HG03571 (cell line): ENCODE measurements around the gene OTX2.

ENCODE experiments used
- ATAC-seq: cut with Tn5 transposase; IDR thresholded peaks from one replicate; pipeline ENCODE4 v1.9.1; 2021; ENCODE audit not compliant: unreplicated experiment

Gene OTX2

DNA sequence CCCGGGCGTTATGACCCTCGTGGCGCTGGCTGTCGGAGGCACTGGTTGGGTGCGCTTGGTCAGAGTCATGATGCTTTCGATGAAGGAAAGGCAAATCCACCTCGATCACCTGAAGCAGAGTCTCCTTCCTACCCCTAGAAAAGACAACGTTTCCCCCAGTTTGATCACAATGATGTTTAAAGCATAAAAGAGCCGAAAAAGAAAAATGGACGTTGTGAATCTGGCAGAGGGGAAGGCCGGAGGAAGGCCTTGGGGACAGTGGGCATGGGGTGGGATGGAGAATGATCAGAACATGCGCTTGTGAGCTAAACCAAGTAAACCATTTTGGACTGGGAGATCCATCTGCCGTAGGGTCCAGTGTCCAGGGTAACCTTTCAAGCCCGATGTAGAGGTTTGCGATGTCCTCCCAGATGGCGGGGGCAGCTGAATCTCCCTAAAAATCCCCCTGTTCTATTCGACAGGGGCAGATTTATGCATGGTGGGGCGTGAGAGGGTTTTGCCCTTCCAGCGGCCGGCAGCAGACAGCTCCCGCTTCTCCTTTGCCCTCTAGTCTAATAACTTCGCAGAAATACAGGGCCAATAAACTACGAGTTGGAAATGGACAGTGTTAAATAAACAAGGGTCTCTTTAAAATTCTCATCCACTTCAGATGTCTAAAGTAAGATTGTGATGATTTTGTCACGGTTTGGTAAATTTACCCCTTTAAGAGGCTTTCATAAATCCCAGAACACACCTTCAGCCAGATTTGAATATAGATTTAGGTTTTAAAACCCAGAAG is 2.3 kb upstream of the OTX2 start:
- ATAC-seq = no peak

DNA sequence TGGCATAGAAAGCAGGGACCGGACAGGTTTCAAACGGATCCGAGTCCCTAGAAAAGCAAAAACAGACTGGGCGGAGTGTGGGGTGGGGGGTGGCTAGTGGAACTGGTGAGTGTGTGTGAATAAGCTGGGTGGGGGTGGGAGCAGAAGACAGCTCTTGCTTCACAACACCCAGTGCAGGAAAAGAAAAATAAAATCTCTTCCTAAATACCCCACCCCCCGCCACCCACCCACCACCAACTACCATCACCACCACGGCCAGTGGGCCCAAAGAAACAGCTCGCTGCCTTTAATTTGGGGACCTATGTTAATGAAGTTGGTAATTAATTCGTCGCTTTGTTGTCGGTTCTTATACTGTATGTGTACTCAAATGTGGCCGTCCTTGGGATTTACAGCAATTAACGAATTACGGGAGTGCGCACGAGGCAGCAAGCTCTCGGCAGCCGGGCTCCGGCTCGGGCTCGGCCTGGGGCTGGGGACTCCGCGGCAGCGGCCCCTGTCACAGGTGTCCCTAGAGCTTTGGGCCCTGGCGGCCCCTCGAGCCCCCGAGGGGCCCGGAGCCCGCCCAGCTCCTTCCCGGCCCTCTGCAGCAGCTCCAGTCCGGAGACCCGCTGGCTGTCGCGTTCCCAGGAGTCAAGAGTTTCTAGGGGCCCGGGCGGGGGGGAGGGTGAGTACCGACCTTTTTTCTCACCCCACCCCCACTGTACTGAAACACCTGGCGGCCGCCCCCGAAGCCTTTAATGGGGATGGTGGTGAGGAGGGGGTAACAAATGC is 1.5 kb upstream of the OTX2 start:
- ATAC-seq = no peak

DNA sequence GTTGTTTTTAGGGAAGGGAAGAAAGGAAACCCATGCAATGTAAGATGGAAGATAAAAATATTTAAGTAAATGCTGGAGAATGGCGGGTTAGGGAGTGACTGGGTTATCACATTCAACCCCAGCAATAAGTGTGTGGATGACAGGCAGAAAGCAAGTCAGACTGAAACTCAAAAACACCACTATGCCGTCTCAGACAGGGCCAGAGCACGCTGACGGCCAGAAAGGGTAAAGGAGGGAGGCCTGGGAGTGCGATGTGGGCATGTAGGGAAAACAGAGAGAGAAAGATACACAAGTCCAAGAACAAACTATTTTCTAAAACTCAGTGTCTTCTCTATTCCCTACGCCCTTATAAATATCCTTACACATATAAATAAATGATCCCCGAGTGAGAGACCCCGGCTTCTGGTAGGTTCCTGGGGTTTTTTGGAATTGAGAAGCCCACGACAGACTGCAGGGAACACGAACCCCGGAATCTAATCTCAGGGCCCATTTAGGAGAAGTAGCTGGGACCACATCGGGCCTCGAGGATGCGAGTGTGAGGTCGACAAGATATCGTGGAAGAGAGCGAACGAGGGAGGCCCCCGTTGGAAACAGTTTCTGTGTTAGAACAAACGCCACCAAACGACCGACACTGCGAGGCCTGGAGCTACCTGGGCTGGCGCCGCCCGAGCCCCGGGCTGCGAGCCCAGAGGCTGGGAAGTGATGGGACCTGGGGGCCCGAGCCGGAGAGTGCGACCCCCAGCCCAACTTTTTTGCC is 735 bp upstream of the OTX2 start:
- no peak for ATAC-seq

DNA sequence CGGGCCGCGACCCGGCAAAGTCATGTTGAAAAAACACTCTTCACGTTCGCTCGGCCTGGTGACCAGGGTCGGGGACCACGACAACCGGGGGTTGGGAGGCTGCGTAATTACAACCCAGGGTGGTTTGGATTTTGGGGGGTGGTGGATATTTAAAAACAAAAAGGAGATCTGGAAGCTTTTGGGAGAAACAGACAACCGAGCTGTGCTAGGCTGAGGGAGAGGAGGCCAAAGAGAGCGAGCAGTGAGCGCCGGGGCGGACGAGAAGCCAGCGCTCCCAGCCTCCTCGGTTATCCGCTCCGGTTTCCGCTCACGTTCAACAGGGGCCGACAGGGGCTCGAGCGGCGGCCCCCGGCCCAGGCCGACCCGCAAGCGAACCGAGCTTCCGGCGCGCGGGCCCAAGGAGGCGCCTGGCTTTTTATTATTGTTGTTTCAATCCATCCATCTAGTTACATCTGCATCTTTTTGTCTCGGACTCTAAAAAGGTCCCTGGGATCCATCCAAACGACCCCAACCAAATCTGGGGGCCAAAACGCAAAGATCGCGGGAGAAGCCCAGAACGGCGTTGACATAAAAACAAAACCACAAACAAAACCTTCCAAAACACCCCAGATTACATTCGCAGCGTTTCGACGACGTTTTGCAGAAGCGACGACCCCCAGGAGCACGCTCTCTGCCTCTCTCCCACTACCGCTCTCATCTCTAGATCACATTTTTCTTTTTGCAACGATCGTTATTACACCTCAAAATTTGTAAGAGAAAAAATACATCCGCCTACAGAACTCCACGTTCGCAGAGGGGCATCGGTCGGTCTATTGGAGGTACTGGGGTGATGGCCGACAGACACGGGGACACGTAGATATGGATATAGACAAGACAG is 771 bp downstream of the OTX2 start:
- ATAC-seq = no peak

DNA sequence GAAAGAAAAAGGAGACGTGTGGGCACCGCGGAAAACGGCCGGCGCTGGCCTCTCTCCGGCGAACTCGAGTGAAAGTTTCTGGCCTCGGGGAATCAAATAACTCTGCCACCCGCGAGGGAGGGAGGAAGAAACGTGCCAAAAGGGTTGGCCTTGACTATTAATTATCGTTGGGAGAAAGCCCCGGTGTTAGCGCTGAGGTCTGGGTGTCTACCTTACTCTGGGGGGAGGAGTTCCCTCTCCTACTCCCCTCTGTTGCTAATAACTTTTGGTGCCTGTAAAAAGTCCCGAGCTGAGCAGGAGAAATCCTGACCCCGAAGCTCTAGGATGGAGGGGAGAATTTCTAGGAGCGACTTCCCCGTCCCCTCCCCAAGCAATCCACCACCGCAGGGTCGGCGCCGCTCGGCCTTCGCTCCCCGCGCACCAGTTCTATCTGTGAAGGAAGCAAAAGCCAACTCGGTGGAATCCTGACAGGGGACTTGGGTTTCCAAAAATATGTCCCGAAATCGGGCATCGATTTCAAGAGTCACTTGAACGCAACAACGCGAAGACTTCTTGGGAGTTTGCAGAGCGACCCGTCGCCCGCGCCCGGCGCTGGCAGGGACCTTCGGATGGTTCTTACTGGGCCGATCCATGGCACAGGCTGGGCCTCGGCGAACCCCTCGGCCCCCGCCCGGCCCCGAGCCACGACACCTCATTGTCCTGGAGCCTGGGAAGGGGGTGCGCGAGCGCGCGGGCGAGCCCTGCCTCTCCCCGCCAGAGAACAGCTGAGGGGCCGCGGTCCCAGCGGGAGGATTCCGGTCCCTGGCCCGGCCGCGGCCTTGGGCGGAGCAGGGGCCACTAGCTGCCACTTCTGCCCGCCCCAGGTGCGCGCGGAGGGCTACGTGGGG is 1.7 kb downstream of the OTX2 start:
- no peak for ATAC-seq

DNA sequence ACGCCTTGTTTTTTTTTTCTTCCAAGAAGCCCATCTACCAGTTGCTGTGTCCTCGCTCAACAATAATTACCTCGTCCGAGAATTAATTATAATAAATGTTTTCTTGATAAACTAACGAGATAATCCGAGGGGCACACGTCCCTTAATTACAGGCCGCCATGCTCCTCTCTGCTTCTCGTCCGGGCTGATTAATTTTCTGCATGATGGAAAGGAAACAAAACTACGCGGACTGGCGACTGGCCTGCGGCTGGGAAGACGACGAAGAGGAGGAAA is 2.2 kb downstream of the OTX2 start:
- no peak for ATAC-seq

DNA sequence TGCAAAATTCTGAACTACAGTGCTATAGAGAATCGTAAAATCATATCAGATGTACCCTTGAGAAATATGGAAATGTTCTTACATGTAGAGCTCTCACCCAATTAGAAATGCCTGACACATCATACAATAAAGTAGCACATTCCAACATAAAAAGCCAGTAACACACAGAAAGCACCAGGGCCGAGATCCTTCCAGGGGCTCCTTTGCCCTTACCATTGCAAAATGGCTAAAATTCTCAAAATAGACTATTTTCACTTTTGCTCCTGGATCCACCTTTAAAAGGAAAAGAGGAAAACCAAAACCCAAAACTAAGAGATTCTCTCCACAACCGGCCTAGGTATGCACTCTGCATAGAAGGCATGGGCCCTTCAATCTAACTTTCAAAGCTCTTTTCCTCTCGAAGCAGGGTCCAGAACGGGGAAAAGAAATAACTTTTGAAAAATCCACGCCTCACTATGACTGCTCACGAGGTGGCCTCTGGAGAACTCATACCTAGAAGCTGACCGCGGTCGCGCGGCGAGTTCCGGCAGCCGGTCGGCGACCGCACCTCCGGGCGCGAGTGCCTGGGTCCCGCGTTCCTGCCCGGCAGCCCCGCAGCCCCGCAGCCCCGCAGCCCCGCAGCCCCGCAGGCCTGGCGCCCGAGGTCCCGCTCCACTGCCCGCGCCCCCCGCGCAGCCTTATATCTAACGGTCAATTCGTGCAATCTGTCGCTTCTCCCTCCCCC is 2.7 kb downstream of the OTX2 start:
- ATAC-seq = no peak

DNA sequence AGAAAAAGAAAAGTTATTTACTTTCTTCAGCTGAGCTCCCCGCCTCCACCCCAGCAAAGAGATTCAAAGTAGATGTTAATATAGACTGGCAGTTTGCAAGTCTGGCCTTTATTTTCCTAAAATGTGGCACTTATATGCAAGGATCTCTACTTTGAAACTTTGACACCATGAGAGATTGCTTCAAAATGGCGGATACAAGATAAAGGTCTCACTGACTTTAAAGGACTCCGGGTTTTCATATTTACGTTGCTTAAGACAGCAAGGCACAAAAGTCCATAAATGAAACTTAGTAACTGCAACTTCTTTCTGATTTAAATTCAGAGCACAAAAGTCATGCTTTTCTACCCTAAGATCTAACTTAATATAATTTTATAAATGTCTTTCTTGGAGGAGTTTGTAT is 3.5 kb downstream of the OTX2 start:
- no peak for ATAC-seq

DNA sequence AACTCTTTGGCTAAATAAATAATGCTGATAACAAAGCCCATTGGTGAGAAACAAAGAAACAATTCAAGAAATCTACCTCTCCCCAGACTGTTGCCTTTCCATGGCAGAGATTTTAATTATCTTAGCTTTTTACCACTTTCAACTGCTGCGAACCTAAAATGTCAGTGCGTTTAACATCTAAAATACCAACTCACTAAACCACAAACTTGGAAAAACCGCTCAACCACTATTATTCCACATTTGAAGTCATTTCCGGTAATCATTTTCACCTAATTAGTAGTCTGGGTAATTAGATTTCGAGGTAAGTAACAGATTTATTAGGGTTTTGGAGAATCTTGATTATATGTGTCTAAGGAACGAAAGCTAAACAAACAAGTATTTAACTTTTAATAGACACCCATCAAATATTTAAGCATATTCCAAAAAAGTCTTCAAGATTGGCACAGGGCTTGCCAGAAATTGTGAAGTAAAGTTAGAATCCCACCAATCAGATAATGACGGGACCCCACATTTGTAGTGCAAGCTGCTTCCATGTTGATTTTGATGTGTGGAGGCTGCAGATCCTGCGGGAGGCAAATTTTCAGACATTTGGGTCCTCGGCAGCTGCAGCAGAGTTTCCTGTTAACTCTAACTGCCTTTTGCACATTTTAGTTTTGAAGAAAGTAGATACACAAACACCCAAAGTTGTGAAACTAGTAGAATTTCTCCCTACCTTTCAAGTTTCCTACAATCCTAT is 4.1 kb downstream of the OTX2 start:
- no peak for ATAC-seq

DNA sequence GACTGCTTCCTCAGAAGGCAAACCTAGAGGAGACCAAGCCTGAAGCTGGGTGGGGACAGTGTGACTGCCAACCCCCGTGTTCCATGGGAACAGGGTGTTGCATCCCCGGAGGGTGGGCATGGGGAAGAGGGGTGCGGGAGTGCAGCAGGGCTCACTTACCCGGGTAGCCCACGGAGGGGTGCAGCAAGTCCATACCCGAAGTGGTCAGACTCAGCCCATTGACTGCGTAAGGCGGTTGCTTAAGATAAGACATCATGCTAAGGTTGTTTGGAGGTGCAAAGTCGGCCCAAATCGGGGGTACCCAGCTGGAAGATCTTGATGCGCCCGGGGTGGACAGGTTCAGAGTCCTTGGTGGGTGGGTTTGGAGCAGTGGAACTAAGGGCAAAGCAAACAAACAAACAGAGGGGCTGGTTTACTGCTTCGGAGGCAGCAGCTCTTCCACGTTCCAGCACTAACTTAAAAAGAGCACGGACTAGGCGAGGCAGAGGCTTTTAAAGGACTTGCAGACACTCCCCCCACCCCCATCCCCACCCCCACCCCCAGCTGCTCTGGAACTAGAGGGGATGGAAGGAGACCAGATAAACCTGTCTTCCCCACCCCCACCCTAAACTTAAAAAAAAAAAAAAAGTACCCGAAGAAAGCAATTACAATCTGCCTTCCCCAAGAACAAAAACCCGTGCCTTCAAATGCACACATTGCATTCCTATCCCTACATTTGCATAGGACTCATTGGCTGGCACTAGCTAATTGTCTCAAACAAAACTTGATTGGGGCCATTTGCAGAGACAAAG is 4.9 kb downstream of the OTX2 start:
- ATAC-seq = no peak

DNA sequence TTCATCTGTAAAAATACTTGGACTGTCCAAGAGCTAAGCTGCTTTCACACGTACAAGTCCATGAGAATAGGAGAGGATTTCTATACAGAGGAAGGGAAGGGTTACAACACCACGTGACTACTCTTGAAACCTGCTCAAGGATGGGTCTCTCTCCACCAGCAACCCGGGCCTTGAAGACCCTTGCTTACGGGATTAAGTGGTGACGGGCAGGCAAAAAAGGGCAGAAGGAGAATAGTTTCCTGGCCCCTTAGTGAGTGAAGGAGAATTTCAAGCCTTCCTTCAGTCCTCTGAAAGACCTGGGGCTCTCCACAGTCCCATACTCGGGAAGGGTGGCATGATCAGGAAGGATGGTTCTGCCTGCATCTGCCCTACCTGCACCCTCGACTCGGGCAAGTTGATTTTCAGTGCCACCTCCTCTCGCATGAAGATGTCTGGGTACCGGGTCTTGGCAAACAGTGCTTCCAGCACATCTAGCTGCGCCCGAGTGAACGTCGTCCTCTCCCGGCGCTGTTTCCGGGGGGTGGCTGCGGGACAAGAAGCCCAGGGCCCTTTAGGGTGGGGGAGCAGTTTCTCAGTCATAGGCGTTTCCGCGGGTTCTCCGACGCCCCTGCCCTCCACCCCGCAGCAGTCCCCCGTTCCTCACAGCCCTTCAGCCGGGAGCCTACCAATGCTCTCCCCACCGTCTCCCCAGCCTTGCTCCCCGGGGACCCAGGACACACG is 6.3 kb downstream of the OTX2 start:
- ATAC-seq = no peak

DNA sequence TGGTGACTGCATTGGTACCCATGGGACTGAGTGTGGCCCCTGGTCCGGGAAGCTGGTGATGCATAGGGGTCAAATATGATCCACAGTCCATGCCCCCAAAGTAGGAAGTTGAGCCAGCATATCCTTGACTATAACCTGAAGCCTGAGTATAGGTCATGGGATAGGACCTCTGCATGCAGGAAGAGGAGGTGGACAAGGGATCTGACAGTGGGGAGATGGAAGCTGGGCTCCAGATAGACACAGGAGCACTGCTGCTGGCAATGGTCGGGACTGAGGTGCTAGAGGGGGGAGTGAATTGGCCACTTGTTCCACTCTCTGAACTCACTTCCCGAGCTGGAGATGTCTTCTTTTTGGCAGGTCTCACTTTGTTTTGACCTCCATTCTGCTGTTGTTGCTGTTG is 8.4 kb downstream of the OTX2 start:
- no peak for ATAC-seq

DNA sequence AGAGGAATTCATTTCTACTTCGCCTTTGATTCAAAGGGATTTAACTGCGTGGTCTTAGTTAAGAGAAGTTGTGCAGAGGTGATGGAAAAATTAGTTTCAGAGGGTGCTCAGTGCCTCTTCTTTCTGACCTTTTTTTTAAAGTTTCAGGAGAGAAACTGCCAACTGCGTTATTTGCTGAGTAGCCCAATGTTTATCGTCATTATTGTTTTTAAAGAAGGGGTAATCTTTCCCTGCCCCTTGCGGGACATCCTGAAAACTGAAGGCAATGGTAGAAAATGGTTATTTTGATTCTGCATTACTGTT is 11.0 kb downstream of the OTX2 start:
- ATAC-seq = no peak

DNA sequence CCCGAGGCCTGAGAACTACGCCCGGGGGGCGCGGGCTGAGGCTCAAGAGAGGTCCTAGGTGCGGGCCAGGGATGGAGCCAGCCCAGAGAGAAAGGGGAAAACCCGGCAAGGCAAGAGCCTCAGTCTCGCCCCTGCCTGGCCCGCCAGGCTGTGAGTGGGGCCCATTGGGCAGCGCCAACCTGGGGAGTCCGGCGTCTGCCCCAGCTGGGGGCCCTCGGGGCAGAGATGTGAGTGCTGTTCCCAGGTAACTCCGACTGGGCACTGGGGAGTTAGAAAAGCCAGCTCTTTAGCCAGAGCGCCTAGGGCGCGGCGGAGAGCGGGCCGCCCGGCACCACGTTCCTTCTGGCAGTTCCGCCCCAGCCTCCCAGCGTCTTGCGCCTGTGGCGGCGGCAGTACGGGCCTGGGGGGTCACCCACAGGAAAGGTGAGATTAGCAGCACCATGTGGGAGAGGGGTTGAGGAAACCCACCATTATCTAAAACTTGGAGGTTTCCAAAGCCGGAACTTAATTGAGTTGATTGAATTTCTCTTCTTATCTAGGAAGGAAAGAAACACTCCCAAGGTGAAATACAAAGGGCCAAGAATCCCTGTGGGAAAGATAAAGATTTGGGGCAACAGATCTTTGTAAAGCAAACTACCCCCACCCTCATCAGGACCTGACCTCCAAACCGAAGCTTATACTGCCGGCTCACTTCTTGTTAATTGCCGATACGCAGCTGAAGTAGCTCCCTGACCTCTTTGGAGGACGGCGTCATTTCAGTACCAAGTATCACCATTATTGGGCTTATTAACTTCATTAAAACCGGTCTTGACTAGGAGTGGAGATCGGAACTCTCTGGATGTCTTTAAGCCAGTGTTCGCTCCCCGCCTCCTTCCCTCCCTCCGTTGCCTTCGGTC is 11.6 kb downstream of the OTX2 start:
- ATAC-seq = no peak

DNA sequence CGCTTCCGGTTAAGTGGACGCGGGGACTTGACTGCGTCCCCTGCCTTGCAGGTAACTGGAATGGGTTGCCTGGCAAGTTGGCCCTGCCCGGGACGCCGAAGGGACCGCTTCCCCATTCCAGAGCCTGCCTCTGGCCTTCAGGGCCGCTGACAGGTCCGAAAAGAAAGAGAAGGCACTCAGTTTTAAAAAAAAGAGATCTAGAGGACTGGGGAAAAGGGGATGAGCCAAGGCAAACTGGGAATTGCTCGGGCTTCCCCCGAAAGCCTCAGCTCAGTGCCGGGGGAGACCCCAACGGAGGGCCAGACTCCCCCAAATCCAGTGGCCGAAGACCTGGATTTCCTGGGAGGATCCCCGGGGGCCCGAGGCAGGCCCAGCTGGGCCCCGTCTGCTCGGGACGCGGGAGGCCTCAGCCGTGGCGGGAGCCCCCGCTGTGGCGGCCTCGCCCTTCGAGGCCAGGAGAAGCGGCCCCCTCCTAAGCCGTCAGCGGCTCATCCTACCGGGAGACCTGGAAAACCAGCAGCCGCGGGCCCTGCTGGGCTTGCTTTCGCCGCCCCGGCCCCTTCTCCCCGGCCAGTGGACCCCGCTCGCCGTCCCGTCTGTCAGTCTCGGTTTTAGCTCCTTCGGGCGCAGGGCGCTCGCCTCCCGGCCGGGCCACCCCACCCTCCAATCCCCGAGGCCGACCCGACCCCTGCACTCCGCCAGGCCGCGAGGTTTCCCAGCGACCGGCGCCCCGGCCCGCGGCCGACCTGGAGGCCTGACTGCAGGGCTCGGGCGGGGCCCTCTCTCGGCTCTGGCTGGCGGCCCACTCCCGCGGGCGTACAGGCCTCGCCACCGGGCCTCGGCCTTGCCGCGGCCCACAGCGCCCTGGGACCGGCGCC is 12.5 kb downstream of the OTX2 start:
- ATAC-seq = no peak
